ENCODE data around the gene LCE3D.

DNA sequence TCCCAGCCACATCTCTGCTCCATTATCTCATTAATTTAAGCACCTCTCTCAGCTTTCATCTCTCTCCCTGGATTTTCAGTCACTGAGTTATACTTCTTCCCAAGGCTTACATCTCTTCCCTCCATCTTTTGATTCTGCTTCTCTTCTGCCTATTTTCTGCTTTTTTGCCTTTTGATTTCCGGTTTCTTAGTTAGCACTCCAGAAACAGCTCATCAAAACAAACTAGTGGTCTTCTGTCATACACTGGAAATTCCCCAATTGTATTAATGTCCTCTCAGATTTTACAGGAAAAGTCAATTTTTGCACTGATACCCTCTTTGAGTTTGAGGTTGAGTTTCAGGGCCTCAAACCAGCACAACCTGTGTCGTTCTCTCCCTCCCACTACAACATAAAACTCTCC is 15.2 kb downstream of the LCE3D start:
- TF ChIP-seq, protein P1, sequence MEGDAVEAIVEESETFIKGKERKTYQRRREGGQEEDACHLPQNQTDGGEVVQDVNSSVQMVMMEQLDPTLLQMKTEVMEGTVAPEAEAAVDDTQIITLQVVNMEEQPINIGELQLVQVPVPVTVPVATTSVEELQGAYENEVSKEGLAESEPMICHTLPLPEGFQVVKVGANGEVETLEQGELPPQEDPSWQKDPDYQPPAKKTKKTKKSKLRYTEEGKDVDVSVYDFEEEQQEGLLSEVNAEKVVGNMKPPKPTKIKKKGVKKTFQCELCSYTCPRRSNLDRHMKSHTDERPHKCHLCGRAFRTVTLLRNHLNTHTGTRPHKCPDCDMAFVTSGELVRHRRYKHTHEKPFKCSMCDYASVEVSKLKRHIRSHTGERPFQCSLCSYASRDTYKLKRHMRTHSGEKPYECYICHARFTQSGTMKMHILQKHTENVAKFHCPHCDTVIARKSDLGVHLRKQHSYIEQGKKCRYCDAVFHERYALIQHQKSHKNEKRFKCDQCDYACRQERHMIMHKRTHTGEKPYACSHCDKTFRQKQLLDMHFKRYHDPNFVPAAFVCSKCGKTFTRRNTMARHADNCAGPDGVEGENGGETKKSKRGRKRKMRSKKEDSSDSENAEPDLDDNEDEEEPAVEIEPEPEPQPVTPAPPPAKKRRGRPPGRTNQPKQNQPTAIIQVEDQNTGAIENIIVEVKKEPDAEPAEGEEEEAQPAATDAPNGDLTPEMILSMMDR (IDR thresholded peaks at IDR 0.05), result no peak
- no peak for TF ChIP-seq EP300 (IDR thresholded peaks at IDR 0.05)
